HG02759 (cell line): ENCODE measurements around the gene LTBP4.
"Not testable (repeated sequence)": the region's sequence is repeated elsewhere in the genome, so short reads cannot be mapped to it uniquely, and the experiment has no call there.

ENCODE experiments used
- ATAC-seq: cut with Tn5 transposase; IDR thresholded peaks from one replicate; pipeline ENCODE4 v1.9.1; 2021; ENCODE audit warnings: mild to moderate bottlenecking, moderate library complexity; ENCODE audit not compliant: unreplicated experiment

LTBP4 gene

DNA sequence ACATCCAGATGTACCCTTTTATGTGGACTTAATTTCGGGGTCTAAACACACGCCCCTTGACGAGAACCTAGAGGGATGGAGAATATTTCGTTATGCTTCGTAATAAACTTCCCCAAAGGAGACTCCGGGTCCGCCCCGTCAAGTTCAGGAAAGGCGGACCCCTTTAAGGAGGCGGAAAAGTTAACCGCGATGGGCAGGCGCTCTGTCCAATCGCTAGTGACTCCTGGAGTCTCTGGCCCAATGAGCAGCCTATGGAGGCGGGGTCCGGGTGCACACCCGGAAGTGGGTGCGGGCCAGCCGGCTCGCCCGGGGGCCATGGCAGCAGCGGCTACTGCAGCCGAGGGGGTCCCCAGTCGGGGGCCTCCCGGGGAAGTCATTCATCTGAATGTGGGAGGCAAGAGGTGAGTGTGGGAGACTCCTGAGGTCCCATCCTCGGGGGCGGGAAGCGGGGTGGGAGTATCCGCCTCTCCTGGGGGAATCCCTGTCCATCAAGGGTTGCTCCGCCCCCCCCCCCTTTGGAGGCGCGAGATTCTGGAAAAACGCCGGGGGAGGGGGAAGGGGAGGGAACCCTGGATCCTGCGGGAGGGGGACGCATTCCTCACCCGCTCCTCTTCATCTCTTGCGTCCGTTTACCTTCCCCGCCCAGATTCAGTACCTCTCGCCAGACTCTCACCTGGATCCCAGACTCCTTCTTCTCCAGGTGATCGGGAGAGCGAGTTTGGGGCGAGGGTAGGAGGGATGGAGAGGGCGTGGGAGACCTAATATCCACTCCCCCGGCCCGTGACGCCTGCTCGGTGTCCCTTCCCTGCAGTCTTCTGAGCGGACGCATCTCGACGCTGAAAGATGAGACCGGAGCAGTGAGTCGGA, 24.4 kb upstream of the LTBP4 start, which contains the start of gene SHKBP1:
Gene SHKBP1, plus strand, starts transcription at position 289 of the 867 bp plus-strand sequence. Its CDS starts 27 bp downstream, at position 316.
- peak; percentile 95 for ATAC-seq

- no peak for ATAC-seq
Observed at GRCh38 chr19:40578442-40578908, 22.7 kb upstream of the LTBP4 start.

DNA sequence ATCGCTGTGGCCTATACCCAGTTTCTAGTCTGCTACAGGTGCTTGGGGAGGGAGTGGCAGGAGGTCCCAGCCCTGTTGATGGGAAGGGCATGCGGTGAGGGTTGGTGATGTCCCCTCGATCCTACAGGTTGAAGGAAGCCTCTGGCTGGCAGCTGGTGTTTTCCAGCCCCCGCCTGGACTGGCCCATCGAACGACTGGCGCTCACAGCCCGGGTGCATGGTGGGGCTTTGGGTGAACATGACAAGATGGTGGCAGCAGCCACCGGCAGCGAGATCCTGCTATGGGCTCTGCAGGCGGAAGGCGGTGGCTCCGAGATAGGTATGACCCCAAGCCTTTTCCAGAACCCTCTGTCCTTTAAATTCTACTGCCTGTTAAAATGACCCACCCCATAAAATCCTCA, 20.6 kb upstream of the LTBP4 start:
- no peak for ATAC-seq

- ATAC-seq = no peak
Observed at GRCh38 chr19:40581531-40581930, 19.6 kb upstream of the LTBP4 start.

DNA sequence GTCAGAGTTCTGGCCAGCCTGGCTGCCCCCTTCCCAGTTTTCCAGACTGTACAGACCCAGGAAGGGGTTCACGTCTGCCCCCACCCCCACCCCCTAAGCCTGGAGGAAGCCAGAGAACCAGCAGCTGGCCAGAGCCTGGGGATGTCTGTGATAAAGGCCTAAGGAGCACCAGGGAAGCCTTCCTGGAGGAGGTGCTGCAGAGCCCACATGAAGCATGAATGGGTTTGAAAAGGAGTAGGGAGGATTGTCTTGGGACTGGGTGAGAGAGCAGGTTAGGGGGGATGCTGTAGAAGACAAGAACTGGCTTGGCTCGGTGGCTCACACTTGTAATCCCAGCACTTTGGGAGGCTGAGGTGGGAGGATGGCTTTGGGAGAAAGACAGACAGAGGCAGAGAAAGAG, 18.7 kb upstream of the LTBP4 start:
- no peak for ATAC-seq

DNA sequence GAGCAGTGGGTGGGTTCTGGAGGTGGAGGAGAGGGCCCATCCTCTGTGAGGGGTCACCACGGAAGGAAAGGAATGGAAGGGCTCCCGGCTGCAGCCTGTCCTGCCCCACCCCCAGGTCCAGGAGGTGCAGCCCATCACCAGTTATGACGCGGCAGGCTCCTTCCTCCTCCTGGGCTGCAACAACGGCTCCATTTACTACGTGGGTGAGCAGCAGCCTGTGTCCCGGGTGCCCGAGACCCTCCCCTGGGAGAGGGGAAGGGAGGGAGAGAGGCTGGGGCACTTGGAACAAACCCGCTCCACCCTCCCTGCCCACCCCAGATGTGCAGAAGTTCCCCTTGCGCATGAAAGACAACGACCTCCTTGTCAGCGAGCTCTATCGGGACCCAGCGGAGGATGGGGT, 17.9 kb upstream of the LTBP4 start:
- no peak for ATAC-seq

GRCh38 chr19:40584007-40584406, 17.2 kb upstream of the LTBP4 start:
- no peak for ATAC-seq

DNA sequence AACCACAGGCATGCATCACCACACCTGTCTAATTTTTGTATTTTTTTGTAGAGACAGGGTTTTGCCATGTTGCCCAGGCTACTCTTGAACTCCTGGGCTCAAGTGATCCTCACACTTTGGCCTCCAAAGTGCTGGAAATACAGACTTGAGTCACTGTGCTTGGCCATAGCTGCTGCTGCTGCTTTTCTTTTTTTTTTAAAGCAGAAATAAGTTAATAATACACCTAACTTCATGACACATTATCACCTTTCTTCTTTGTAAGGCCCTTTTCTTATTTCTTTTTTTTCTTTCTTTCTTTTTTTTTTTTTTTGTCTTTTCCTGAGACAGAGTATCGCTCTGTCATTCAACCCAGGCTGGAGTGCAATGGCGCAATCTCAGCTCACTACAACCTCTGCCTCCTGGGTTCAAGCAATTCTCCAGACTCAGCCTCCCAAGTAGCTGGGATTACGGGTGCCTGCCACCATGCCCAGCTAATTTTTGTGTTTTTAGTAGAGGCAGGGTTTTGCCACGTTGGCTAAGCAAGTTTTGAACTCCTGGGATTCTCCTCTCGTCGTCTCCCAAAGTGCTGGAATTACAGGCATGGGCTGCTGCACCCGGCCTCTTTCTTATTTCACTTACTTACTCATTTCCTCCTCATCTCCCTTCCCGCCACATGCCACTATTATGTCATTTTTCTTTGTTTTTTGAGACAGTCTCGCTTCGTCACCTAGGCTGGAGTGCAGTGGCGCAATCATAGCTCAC, 15.8 kb upstream of the LTBP4 start:
- ATAC-seq = no peak

DNA sequence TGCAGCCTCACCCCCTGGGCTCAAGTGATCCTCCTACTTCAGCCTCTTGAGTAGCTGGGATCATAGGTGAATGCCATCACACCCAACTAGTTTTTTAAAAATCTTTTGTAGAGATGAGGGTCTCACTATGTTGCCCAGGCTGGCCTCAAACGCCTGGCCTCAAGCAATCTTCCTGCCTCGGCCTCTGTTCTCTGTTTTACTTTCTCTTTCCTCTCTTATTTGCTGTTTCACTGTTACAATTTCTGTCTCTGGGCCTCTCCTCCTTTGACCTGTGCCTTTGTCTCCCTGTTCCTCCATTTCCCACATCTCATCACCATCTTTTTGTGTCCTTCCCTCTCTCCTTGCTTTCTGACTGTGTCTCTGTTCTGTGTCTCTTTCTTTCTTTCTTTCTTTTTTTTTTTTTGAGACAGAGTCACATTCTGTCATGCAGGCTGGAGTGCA, 15.2 kb upstream of the LTBP4 start:
- no peak for ATAC-seq

GRCh38 chr19:40586611-40587010, 14.6 kb upstream of the LTBP4 start:
- ATAC-seq = no peak

GRCh38 chr19:40588110-40588854, 12.9 kb upstream of the LTBP4 start:
- ATAC-seq = no peak

- no peak for ATAC-seq
Observed at GRCh38 chr19:40588926-40589569, 12.1 kb upstream of the LTBP4 start.

- no peak for ATAC-seq
Observed at GRCh38 chr19:40589591-40590429, 11.4 kb upstream of the LTBP4 start.

- no peak for ATAC-seq
Observed at GRCh38 chr19:40590464-40591265, 10.5 kb upstream of the LTBP4 start.

DNA sequence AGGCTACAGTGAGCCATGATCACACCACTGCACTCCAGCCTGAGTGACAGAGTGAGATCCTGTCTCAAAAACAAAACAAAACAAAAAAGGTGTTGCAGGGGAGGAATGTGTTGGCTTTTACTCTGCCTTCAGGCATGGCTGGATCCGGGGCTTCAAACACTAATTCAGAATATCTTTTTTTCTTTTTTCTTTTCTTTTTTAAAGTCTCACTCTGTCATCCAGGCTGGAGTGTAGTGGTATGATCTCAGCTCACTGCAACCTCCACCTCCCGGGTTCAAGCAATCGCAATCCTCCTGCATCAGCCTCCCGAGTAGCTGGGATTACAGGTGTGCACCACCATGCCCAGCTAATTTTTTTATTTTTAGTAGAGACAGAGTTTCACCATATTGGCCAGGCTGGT, 9.4 kb upstream of the LTBP4 start:
- ATAC-seq = not testable (repeated sequence)

DNA sequence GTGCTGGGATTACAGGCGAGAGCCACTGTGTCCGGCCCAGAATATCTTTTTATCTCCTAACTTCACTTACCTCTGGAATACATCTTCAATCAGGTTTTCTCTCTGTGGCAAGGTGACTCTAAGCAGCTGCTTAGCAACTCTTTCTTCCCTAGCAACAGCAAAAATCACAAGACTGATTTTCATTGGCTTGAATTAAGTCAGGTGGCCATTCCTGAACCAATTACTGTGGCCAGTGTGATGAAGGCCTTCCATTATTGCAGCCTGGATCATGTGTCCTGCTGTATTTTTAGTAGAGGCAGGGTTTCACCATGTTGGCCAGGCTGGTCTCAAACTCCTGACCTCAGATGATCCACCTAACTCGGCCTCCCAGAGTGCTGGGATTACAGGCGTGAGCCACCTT, 9.0 kb upstream of the LTBP4 start:
- ATAC-seq = peak; percentile 55

- no peak for ATAC-seq
Observed at GRCh38 chr19:40594255-40594654, 6.9 kb upstream of the LTBP4 start.

GRCh38 chr19:40594657-40595091, 6.5 kb upstream of the LTBP4 start:
- ATAC-seq = no peak
